Measurements from ENCODE around the gene SDF2. TPM values are rescaled to one million over a fixed set of nuclear protein-coding genes. Genes with fewer than 3 reads are reported as not detected.

Gene SDF2
- total and polyA plus RNA-seq, 9 of the 15 experiments (the other 6 are each of a cell fraction or from before 2014, with no cell fraction given): 41.2 to 132 (median 65.6) TPM

DNA sequence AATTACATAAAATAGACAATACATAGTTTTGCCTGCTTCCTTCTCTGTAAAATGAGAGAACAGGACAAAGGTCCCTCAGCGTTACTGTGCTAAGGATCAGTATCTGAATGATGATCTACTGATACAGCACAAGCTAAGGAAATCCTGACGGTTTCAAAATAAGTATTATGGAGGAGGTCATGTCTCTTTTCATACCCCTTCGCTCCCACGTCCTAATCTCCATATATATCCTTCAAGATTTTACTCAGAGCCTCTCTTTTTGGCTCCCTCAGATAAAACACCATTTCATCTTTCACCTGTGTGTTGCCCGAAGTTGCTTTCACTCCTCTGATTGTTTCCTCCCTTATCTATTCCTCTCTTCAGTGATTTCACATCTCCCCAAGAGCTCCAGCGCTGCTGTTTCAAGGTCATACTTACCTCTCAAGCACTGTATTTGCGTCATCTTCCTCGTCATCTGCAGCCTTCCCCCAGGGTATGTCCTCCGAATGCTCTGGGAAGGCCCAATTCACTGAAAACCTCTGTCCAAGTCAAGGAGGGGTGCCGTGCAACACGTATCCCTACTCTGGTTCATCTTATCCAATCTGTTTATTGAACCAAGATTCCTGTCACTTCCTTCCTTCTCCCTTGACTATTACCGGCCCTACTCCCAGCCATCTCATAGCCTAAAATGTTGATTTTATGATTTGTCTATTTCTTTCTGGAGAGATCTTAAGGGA is 15.5 kb downstream of the SDF2 start (continued):
- TF ChIP-seq, protein P1, sequence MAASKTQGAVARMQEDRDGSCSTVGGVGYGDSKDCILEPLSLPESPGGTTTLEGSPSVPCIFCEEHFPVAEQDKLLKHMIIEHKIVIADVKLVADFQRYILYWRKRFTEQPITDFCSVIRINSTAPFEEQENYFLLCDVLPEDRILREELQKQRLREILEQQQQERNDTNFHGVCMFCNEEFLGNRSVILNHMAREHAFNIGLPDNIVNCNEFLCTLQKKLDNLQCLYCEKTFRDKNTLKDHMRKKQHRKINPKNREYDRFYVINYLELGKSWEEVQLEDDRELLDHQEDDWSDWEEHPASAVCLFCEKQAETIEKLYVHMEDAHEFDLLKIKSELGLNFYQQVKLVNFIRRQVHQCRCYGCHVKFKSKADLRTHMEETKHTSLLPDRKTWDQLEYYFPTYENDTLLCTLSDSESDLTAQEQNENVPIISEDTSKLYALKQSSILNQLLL (CRISPR knock-in tag; IDR thresholded peaks at IDR 0.05; ENCODE audit: borderline replicate concordance): no peak
- TF ChIP-seq, protein P2, sequence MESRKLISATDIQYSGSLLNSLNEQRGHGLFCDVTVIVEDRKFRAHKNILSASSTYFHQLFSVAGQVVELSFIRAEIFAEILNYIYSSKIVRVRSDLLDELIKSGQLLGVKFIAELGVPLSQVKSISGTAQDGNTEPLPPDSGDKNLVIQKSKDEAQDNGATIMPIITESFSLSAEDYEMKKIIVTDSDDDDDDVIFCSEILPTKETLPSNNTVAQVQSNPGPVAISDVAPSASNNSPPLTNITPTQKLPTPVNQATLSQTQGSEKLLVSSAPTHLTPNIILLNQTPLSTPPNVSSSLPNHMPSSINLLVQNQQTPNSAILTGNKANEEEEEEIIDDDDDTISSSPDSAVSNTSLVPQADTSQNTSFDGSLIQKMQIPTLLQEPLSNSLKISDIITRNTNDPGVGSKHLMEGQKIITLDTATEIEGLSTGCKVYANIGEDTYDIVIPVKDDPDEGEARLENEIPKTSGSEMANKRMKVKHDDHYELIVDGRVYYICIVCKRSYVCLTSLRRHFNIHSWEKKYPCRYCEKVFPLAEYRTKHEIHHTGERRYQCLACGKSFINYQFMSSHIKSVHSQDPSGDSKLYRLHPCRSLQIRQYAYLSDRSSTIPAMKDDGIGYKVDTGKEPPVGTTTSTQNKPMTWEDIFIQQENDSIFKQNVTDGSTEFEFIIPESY (CRISPR knock-in tag; IDR thresholded peaks at IDR 0.05): 0 out of 2 replicates have a peak, but pooled peaks have one; percentile 5
- TF ChIP-seq, protein P3, sequence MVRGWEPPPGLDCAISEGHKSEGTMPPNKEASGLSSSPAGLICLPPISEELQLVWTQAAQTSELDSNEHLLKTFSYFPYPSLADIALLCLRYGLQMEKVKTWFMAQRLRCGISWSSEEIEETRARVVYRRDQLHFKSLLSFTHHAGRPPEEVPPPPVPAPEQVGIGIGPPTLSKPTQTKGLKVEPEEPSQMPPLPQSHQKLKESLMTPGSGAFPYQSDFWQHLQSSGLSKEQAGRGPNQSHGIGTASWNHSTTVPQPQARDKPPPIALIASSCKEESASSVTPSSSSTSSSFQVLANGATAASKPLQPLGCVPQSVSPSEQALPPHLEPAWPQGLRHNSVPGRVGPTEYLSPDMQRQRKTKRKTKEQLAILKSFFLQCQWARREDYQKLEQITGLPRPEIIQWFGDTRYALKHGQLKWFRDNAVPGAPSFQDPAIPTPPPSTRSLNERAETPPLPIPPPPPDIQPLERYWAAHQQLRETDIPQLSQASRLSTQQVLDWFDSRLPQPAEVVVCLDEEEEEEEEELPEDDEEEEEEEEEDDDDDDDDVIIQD (CRISPR knock-in tag; IDR thresholded peaks at IDR 0.05): no peak
- TF ChIP-seq NCOA1 (IDR thresholded peaks at IDR 0.05; ENCODE audit: low read depth) (peak; percentile 57; the same call in 1 of the 2 replicates), KLF6 (CRISPR knock-in tag; IDR thresholded peaks at IDR 0.05; ENCODE audit: borderline replicate concordance) (peak; percentile 68; the same call in 1 of the 2 replicates), BMI1 (IDR thresholded peaks at IDR 0.05; ENCODE audit: low read length) (no peak), CEBPB (tag; IDR thresholded peaks at IDR 0.05) (peak; percentile 60), ESRRA (IDR thresholded peaks at IDR 0.05; ENCODE audit: borderline replicate concordance, low read depth) (peak; percentile 99), SUPT5H (IDR thresholded peaks at IDR 0.05) (0 out of 2 replicates have a peak, but pooled peaks have one; percentile 51), CXXC5 (CRISPR knock-in tag; IDR thresholded peaks at IDR 0.05) (peak; percentile 44), ZNF583 (CRISPR knock-in tag; IDR thresholded peaks at IDR 0.05) (no peak), ZNF79 (CRISPR knock-in tag; IDR thresholded peaks at IDR 0.05; ENCODE audit: low read depth) (0 out of 2 replicates have a peak, but pooled peaks have one; percentile 43), TEAD2 (tag; IDR thresholded peaks at IDR 0.05) (no peak)
- TF ChIP-seq, protein P4, sequence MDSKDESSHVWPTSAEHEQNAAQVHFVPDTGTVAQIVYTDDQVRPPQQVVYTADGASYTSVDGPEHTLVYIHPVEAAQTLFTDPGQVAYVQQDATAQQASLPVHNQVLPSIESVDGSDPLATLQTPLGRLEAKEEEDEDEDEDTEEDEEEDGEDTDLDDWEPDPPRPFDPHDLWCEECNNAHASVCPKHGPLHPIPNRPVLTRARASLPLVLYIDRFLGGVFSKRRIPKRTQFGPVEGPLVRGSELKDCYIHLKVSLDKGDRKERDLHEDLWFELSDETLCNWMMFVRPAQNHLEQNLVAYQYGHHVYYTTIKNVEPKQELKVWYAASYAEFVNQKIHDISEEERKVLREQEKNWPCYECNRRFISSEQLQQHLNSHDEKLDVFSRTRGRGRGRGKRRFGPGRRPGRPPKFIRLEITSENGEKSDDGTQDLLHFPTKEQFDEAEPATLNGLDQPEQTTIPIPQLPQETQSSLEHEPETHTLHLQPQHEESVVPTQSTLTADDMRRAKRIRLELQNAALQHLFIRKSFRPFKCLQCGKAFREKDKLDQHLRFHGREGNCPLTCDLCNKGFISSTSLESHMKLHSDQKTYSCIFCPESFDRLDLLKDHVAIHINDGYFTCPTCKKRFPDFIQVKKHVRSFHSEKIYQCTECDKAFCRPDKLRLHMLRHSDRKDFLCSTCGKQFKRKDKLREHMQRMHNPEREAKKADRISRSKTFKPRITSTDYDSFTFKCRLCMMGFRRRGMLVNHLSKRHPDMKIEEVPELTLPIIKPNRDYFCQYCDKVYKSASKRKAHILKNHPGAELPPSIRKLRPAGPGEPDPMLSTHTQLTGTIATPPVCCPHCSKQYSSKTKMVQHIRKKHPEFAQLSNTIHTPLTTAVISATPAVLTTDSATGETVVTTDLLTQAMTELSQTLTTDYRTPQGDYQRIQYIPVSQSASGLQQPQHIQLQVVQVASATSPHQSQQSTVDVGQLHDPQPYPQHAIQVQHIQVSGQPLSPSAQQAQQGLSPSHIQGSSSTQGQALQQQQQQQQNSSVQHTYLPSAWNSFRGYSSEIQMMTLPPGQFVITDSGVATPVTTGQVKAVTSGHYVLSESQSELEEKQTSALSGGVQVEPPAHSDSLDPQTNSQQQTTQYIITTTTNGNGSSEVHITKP (IDR thresholded peaks at IDR 0.05; ENCODE audit: partially characterized antibody): peak; percentile 49
- TF ChIP-seq, protein P5, sequence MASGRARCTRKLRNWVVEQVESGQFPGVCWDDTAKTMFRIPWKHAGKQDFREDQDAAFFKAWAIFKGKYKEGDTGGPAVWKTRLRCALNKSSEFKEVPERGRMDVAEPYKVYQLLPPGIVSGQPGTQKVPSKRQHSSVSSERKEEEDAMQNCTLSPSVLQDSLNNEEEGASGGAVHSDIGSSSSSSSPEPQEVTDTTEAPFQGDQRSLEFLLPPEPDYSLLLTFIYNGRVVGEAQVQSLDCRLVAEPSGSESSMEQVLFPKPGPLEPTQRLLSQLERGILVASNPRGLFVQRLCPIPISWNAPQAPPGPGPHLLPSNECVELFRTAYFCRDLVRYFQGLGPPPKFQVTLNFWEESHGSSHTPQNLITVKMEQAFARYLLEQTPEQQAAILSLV (tag; IDR thresholded peaks at IDR 0.05): peak; percentile 58
- TF ChIP-seq, protein P6, sequence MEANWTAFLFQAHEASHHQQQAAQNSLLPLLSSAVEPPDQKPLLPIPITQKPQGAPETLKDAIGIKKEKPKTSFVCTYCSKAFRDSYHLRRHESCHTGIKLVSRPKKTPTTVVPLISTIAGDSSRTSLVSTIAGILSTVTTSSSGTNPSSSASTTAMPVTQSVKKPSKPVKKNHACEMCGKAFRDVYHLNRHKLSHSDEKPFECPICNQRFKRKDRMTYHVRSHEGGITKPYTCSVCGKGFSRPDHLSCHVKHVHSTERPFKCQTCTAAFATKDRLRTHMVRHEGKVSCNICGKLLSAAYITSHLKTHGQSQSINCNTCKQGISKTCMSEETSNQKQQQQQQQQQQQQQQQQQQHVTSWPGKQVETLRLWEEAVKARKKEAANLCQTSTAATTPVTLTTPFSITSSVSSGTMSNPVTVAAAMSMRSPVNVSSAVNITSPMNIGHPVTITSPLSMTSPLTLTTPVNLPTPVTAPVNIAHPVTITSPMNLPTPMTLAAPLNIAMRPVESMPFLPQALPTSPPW (CRISPR knock-in tag; IDR thresholded peaks at IDR 0.05): peak; percentile 33; the same call in 1 of the 2 replicates
